HG03520 (cell line): Measurements from ENCODE around the gene OR2K2.
"Not testable (repeated sequence)": the region's sequence is repeated elsewhere in the genome, so short reads cannot be mapped to it uniquely, and the experiment has no call there.

Source experiments
- ATAC-seq: cut with Tn5 transposase; IDR thresholded peaks from one replicate; pipeline ENCODE4 v1.9.1; 2021; ENCODE audit warnings: mild to moderate bottlenecking, moderate library complexity; ENCODE audit not compliant: unreplicated experiment

The OR2K2 gene

DNA sequence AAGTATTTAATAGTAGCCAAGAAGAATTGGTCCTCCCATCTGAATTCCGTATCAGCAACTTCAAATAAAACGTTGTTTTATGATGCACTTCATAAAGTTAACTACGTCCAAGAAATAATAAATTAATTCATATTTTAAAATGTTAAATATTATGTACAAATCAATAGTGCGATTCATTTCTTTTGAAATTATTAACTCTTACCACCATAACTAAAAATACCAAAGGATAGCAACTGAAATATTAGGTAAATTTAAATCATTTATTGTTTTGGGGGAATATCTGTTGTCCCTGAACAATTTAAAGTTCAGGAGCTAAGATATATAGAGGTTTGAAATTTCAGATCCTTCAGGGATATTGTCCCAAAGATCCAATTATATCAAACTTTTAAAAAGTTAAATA lies at the start of gene OR2K2:
OR2K2 (minus strand) TSS at position 101 of the 400 bp plus-strand sequence. CDS start 1,791 bp downstream, outside the sequence.
- no peak for ATAC-seq

- no peak for ATAC-seq
These were observed 46.0 kb upstream of the OR2K2 start for GRCh38 chr9:111375817-111376564.

DNA sequence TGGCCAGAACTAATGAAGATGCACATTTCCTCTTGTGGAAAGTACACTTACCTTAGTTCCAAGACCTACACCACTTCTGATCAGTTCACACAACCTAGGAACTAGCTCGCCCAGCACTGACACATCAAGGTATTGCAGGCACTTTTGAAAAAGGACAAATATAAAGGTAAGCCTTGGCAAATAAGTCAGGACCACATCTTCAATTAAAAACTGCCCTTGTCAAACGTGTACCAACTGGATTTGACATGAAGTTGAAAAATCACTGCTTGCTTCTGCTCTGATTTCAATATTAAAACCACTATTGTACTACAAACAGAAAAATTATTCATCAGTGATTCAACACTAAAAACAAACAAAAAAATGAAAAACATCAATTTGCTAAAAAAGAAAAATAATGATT lies 45.0 kb upstream of the OR2K2 start:
- ATAC-seq, result no peak

DNA sequence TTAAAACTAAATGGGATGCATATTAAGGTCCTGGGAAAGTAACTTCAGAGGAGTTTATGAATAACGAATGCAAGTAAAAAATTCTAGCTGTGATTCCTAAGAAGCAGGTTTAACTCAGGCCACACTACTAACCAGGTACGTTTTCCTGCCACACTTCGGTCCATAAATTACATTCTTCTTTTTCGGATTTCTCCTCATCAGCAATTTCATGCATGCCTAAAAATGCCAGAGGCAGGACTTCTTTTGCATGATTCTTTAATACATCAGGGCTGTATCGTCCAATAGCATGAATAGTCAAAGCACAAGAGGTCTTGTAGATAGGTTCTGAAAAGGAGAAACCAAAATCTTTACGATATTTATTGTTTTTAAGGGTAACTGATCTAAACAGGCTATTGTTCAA lies 42.3 kb upstream of the OR2K2 start:
- no peak for ATAC-seq

- ATAC-seq, result no peak
These were observed 37.0 kb upstream of the OR2K2 start for GRCh38 chr9:111366978-111367377.

DNA sequence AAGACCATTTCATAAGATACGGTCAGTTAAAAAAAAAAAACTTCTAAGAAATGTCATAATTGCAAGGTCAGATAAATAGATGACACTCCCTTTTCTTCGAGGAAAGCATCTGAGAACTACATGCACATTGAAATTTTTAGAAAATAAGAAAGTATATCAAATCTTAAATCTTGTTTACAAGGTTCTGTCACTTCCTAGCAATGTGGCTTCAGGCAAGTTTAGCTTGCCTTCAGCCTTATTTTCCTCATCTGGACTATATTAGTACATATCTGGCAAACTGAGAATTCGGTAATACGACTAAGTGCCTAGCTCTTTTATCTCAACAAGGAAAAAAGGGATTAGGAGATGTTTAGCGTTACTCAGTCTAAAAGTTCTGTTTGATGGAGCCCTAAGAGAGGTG lies 32.5 kb upstream of the OR2K2 start:
- ATAC-seq, result no peak

- ATAC-seq, result no peak
These were observed 30.9 kb upstream of the OR2K2 start for GRCh38 chr9:111360881-111361280.

DNA sequence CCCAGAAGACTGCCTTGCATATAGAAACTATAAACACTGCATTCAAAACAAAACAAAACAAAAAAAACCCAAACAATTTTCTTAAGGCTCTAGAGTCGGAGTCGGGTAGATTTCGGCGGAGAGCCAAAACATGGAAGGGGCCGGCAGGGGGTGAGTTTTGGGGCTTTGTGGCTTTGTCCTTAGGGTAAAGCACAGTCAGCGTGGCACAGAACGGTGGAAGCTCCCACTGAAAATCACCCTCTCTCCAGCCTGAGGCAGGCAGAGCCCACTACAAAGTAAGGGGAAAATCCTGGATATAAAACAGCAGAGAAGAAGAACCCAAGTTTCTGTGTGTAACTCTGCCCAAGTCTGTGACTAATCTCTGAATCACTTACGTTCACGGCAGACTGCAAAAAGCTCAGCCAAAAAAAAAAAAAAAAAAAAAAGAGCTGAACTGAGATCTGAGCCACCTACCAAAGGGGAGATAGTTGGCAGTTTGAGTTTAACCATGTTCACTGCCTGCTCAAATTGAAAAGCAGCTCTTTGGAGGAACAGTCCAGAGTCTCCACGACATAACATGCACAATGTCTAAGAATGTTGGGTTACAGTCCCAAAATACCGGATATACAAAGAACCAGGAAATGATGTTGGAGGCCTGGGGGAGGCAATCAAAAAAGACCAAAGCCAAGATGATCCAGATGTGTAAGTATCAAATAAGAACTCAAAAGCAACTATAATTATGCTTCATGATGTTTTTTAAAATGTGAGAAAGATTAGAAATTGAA lies 26.6 kb upstream of the OR2K2 start:
- no peak for ATAC-seq

DNA sequence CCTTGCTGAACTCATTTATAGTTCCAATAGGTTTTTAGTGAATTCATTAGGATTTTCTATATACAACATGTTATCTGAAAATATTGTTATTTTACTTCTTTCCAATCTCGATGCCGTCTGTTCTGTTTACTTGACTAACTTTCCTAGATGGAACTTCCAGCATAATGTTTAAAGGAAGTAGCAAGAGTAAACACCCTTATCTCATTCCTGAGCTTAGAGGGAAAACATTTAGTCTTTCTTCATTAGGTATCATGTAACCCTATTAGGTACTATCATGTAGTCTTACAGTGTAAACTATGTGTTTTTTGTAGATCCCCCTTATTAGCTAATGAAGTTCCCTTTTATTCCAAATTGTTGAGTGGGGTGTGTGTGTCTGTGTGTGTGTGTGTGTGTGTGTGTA lies 22.5 kb upstream of the OR2K2 start:
- ATAC-seq, result no peak

DNA sequence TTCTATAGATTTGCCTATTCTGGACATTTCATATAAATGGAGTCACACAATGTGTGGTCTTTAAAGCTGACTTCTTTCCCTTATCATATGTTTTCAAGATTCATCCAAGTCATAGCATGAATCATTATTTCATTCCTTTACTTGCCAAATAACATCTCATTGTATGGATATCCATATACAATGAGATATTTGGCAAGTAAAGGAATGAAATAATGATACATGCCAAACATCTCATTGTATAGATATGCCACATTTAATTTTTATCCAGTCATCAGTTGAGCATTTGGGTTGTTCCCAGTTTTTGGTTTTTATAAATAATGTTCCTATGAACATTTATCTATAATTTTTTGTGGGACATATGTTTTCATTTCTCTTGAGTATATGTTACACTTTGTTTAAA lies 20.5 kb upstream of the OR2K2 start:
- ATAC-seq, result no peak

DNA sequence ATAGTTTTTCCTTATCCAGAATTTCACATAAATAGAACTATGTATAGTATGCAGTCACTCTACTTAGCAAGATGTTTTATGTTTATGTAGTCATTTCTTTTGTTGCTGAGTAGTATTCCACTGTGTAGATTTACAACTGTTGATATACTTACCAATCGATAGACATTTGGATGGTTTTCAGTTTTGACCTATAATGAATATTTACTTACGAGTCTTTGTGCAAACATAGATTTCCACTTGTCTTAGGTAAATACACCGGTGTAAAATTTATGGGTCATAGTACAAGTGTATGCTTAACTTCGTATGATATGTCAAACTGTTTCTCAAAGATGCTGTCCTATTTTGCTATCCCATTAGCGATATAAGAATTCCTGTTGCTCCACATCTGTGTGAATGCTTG lies 19.7 kb upstream of the OR2K2 start:
- ATAC-seq, result no peak

- ATAC-seq, result no peak
These were observed 18.8 kb upstream of the OR2K2 start for GRCh38 chr9:111348821-111349271.

DNA sequence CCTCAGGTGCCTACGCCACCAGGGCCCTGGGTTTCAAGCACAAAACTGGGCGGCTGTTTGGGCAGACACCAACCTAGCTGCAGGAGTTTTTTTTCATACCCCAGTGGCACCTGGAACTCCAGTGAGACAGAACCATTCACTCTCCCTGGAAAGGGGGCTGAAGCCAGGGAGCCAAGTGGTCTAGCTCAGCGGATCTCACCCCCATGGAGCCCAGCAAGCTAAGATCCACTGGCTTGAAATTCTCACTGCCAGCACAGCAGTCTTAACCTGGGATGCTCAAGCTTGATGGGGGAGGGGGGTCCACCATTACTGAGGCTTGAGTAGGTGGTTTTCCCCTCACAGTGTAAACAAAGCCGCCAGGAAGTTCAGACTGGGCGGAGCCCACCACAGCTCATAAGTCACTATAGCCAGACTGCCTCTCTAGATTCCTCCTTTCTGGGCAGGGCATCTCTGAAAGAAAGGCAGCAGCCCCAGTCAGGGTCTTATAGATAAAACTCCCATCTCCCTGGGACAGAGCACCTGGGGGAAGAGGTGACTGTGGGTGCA lies 4.4 kb upstream of the OR2K2 start:
- ATAC-seq, result not testable (repeated sequence)

- no peak for ATAC-seq
These were observed 9.4 kb downstream of the OR2K2 start for GRCh38 chr9:111320631-111321030.

- no peak for ATAC-seq
These were observed 13.2 kb downstream of the OR2K2 start for GRCh38 chr9:111316796-111317195.

DNA sequence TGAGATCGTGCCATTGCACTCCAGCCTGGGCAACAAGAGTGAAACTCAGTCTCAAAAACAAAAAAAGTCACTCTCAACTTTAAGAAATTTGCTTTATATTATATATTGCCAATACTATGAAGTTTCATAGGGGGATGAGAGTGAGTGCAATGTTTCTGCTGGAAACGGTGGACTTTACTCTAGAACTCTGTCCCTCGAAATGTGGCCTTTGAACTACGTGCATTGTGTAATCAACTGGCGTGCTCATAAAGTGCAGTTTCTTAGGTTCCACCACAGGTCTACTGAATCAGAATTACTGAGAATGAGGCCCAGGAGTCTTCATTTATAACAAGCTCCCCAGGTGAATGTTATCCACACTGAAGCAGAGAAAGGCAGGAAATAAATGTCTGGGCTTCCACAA lies 24.1 kb downstream of the OR2K2 start:
- ATAC-seq, result no peak

DNA sequence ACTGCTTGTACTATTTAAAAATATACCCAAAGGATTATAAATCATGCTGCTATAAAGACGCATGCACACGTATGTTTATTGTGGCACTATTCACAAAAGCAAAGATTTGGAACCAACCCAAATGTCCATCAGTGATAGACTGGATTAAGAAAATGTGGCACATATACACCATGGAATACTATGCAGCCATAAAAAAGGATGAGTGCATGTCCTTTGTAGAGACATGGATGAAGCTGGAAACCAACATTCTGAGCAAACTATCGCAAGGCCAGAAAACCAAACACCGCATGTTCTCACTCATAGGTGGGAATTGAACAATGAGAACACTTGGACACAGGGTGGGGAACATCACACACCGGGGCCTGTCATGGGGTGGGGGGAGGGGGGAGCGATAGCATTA lies 26.0 kb downstream of the OR2K2 start:
- ATAC-seq, result not testable (repeated sequence)

DNA sequence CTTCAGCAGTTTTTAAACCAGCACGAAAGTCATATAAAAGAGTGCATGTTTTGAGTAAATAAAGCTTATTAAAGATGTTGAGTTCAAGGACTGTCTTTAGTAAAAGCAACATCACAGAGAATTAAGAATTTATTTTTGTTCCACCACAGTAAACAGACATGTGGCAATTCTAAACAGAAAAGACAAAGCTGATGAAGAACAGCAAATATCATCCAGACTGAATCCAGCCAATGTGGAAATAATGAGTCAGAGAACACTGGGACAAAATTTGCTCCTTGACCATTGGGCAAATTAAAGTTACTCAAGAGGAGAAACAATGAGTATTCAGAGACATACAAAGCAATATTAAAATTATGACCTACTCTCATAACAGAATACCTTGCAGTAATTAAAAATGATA lies 28.8 kb downstream of the OR2K2 start:
- no peak for ATAC-seq

GRCh38 chr9:111300140-111300735 lies 29.8 kb downstream of the OR2K2 start:
- ATAC-seq, result no peak

- not testable (repeated sequence) for ATAC-seq
These were observed 30.4 kb downstream of the OR2K2 start for GRCh38 chr9:111299599-111299966.

DNA sequence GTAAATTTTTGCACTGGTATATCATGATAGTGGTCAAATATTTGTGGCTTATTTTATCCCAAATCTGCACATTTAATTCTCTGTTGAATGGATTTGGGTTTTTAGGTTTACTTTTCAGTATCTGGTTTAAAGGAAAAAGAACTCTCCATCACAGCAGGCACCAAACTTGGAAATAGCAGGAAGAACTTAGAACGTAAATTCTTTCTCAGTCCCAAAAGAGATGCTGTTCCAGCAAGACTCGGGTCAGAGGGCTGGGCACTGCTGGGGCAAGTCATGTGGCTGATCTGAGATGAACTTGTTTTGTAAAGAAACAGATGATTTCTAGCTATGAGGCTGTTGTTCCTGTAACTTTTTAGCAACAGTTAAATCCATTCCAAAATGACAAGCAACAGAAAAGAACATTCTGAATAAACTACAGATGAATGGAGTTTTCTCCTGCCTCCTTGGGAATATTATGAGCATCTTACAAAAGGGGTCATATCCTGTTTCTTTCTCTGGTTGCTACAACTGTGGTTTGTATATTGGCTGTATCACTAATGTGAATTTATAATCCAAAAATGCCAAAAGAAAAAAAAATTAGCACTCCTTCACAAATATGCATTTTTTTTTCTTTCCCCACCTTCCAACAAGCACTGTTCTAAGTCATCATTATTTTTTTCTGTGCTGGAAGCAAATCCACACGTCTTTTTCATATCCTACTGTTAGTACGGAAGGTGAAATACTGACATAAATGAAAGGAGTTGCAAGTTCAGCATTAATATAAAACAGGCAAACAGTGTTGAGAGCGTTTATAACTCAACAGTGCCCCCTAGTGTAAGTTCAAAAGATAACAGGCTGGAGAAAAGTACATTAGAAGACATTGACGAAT lies 31.1 kb downstream of the OR2K2 start:
- ATAC-seq, result no peak
